ENCODE measurements around the gene EGFR.

Gene EGFR

GRCh38 chr7:55131142-55131929 is 112.5 kb downstream of the EGFR start:
- no peak for DNase-seq

GRCh38 chr7:55132550-55132889 is 113.7 kb downstream of the EGFR start:
- no peak for DNase-seq

- peak; percentile 36 for DNase-seq
Measured at GRCh38 chr7:55132890-55133551, 114.2 kb downstream of the EGFR start.

- no peak for DNase-seq
Measured at GRCh38 chr7:55133630-55134358, 115.0 kb downstream of the EGFR start.

GRCh38 chr7:55134359-55134725 is 115.5 kb downstream of the EGFR start:
- DNase-seq: no peak

- no peak for DNase-seq
Measured at GRCh38 chr7:55134786-55135185, 116.0 kb downstream of the EGFR start.

- DNase-seq: no peak
Measured at GRCh38 chr7:55135462-55135861, 116.6 kb downstream of the EGFR start.

GRCh38 chr7:55138663-55139062 is 119.8 kb downstream of the EGFR start:
- no peak for DNase-seq

GRCh38 chr7:55140221-55140940 is 121.6 kb downstream of the EGFR start:
- DNase-seq: no peak

GRCh38 chr7:55140941-55141278 is 122.1 kb downstream of the EGFR start:
- DNase-seq: no peak

GRCh38 chr7:55142919-55143600 is 124.2 kb downstream of the EGFR start:
- no peak for DNase-seq

- peak; percentile 22 for DNase-seq
Measured at GRCh38 chr7:55144333-55145317, 125.8 kb downstream of the EGFR start.

- DNase-seq: no peak
Measured at GRCh38 chr7:55145606-55146005, 126.8 kb downstream of the EGFR start.

GRCh38 chr7:55147101-55147500 is 128.3 kb downstream of the EGFR start:
- DNase-seq: no peak

- no peak for DNase-seq
Measured at GRCh38 chr7:55147736-55148135, 128.9 kb downstream of the EGFR start.

GRCh38 chr7:55148571-55148970 is 129.8 kb downstream of the EGFR start:
- no peak for DNase-seq

GRCh38 chr7:55149001-55149400 is 130.2 kb downstream of the EGFR start:
- DNase-seq: no peak

- no peak for DNase-seq
Measured at GRCh38 chr7:55150166-55150565, 131.3 kb downstream of the EGFR start.

- no peak for DNase-seq
Measured at GRCh38 chr7:55150709-55151451, 132.1 kb downstream of the EGFR start.

- no peak for DNase-seq
Measured at GRCh38 chr7:55152516-55152915, 133.7 kb downstream of the EGFR start.

GRCh38 chr7:55154096-55154495 is 135.3 kb downstream of the EGFR start:
- no peak for DNase-seq

Measured in activated CD4-positive, alpha-beta T cell treated with anti-CD3 and anti-CD28 coated beads for 48 hours (primary cell).